Thyroid gland (tissue), 4 donors: ENCODE results near the gene TMEM145. TPM values are rescaled to one million over a fixed set of nuclear protein-coding genes. Genes with fewer than 3 reads are reported as not detected.

Experiments
- DNase-seq, 2 donors: peaks; one replicate each; pipeline ENCODE4 v3.0.0-alpha.2; 2019
- H3K27ac ChIP-seq, 3 donors: fragments of 200-600 bp; sonication (generic); 1 replicate in 2 of 3; 2 replicates in 1 of 3; pipeline ENCODE4 v1.5.1; 2016 to 2019; ENCODE audit warnings: mild to moderate bottlenecking in 1 of 3, moderate library complexity in 1 of 3
- H3K27me3 ChIP-seq: fragments of 200-600 bp; sonication (generic); one replicate; pipeline ENCODE4 v1.5.1; 2019
- H3K36me3 ChIP-seq, 2 donors: fragments of 200-600 bp; sonication (generic); one replicate each; pipeline ENCODE4 v1.5.1; 2016 to 2019
- H3K4me1 ChIP-seq, 2 donors: fragments of 200-600 bp; sonication (generic); one replicate each; pipeline ENCODE4 v1.5.1; 2017 to 2019
- H3K4me3 ChIP-seq, 3 donors: fragments of 200-600 bp; sonication (generic); replicated peaks in 1 of 3; 1 replicate in 2 of 3; 2 replicates in 1 of 3; pipeline ENCODE4 v1.5.1; 2016; ENCODE audit warnings: mild to moderate bottlenecking in 1 of 3
- H3K9me3 ChIP-seq: fragments of 200-600 bp; sonication (generic); one replicate; pipeline ENCODE4 v1.5.1; 2017
- CTCF ChIP-seq, 6 experiments: fragments of 200-600 bp in 3 of 6; fragments of 450-650 bp in 3 of 6; sonication (generic) in 3 of 6; IDR thresholded peaks; one replicate each; pipeline ENCODE4 v1.5.1; 2016 to 2019; ENCODE audit warnings: antibody characterized with exemption in 6 of 6, mild to moderate bottlenecking in 2 of 6, inconsistent platforms in 1 of 6, moderate library complexity in 1 of 6
- POLR2A ChIP-seq, 2 donors: fragments of 450-650 bp; IDR thresholded peaks; one replicate each; pipeline ENCODE4 v1.6.1; 2017; ENCODE audit warnings: antibody characterized with exemption in 2 of 2, mild to moderate bottlenecking in 2 of 2, moderate library complexity in 1 of 2
- WGBS, 2 donors: methylation state at CpG; one replicate each; pipeline ENCODE4 v1.1.5; 2017; 5-methylcytosine and 5-hydroxymethylcytosine counted together
- intact Hi-C: fragments of 100-400 bp; cut with DNase I; formaldehyde crosslinking; loops from one replicate; pipeline ENCODE4 v1.15.1; 2023
- total RNA-seq, 4 donors: library from RNA; depleted of rRNA; stranded (reverse); fragments of >200 nt; gene quantifications; one replicate each; pipeline ENCODE4 v1.2.3, GENCODE V29; 2016

Gene TMEM145
- total RNA-seq, 4 donors from 2014 or later, result 2.8 TPM; not detected in 3

- Histone ChIP-seq H3K27me3 (no peaks in the 10 kb centered on the region), H3K4me3 (no peak overlapping the region), H3K9me3 (no peaks in the 10 kb centered on the region), H3K27ac (no peak overlapping the region), H3K4me1 (peaks cover 6 to 7% of the 10 kb centered on the region in 2 donors), H3K36me3 (peaks cover 4% of the 10 kb centered on the region in 2 donors)
- DNase-seq, result no peak
- WGBS, 2 donors, result 85 to 86% methylated on average over 6 of the region's 6 CpGs
- intact Hi-C loops, result no loop called here
- TF ChIP-seq CTCF (IDR thresholded peaks at IDR 0.05), result no peak
- TF ChIP-seq POLR2A (IDR thresholded peaks at IDR 0.05), result no peak
Observed at GRCh38 chr19:42332059-42332458, 18.9 kb downstream of the TMEM145 start.

GRCh38 chr19:42333018-42333417 is 19.9 kb downstream of the TMEM145 start:
- no peak for TF ChIP-seq POLR2A (IDR thresholded peaks at IDR 0.05)
- TF ChIP-seq CTCF (IDR thresholded peaks at IDR 0.05), result no peak
- DNase-seq, result no peak
- 94% methylated on average over 3 of the region's 3 CpGs; no CpG with 5 or more reads in 1 of the 2 donors for WGBS, 2 donors
- intact Hi-C loops, result no loop called here
- no peaks in the 10 kb centered on the region for H3K4me1 ChIP-seq
- peaks cover 4% of the 10 kb centered on the region in 2 donors for H3K36me3 ChIP-seq
- H3K27me3 ChIP-seq, result no peaks in the 10 kb centered on the region
- H3K9me3 ChIP-seq, result no peaks in the 10 kb centered on the region
- no peak overlapping the region for H3K27ac ChIP-seq
- H3K4me3 ChIP-seq, result no peak overlapping the region

GRCh38 chr19:42333975-42334696 is 21.0 kb downstream of the TMEM145 start:
- Histone ChIP-seq H3K27ac (no peak overlapping the region), H3K4me1 (no peaks in the 10 kb centered on the region), H3K36me3 (peaks cover 4% of the 10 kb centered on the region in 2 donors), H3K4me3 (no peak overlapping the region), H3K27me3 (no peaks in the 10 kb centered on the region), H3K9me3 (no peaks in the 10 kb centered on the region)
- DNase-seq, result no peak
- TF ChIP-seq CTCF (IDR thresholded peaks at IDR 0.05) (no peak), POLR2A (IDR thresholded peaks at IDR 0.05) (no peak)
- WGBS, 2 donors, result 88 to 91% methylated on average over 14 to 18 of the region's 21 CpGs
- intact Hi-C loops, result no loop called here

GRCh38 chr19:42334697-42335373 is 21.7 kb downstream of the TMEM145 start:
- intact Hi-C loops, result no loop called here

More at GRCh38 chr19:42334697-42335373, 21.7 kb downstream of the TMEM145 start:
- 91 to 92% methylated on average over 13 of the region's 13 CpGs for WGBS, 2 donors
- no peak overlapping the region for H3K4me3 ChIP-seq
- DNase-seq, result no peak
- no peak overlapping the region for H3K27ac ChIP-seq
- no peaks in the 10 kb centered on the region for H3K4me1 ChIP-seq
- no peaks in the 10 kb centered on the region for H3K27me3 ChIP-seq
- H3K9me3 ChIP-seq, result no peaks in the 10 kb centered on the region
- H3K36me3 ChIP-seq, result peaks cover 4% of the 10 kb centered on the region in 2 donors
- TF ChIP-seq POLR2A (IDR thresholded peaks at IDR 0.05) (no peak), CTCF (IDR thresholded peaks at IDR 0.05) (no peak)
